SK-N-SH treated with all-trans-retinoic acid at 6 μM for 48 hours (cell line): ENCODE results near the gene SYNDIG1.

ENCODE experiments used
- BACH2 ChIP-seq: fragments of 250-450 bp; sonication (Bioruptor Pico); IDR thresholded peaks from 2 replicates; pipeline ENCODE4 v1.9.0; 2021; ENCODE audit warnings: mild to moderate bottlenecking, borderline replicate concordance
- CREB5 ChIP-seq: fragments of 250-450 bp; sonication (Bioruptor Pico); IDR thresholded peaks from 2 replicates; pipeline ENCODE4 v1.5.1; 2020; ENCODE audit warnings: low read depth, mild to moderate bottlenecking, moderate library complexity
- ESRRG ChIP-seq: fragments of 250-450 bp; sonication (Bioruptor Pico); IDR thresholded peaks from 2 replicates; pipeline ENCODE4 v1.6.1; 2021; ENCODE audit warnings: mild to moderate bottlenecking
- ISL1 ChIP-seq: fragments of 250-450 bp; sonication (Bioruptor Pico); IDR thresholded peaks from 2 replicates; pipeline ENCODE4 v2.1.2; 2022; ENCODE audit warnings: mild to moderate bottlenecking, moderate library complexity
- PATZ1 ChIP-seq: fragments of 250-450 bp; sonication (Bioruptor Pico); IDR thresholded peaks from 2 replicates; pipeline ENCODE4 v1.8.0; 2020; ENCODE audit warnings: mild to moderate bottlenecking, moderate library complexity, borderline replicate concordance
- RARB ChIP-seq: fragments of 250-450 bp; sonication (Bioruptor Pico); IDR thresholded peaks from 2 replicates; pipeline ENCODE4 v1.8.0; 2021; ENCODE audit warnings: mild to moderate bottlenecking, moderate library complexity
- TOX ChIP-seq: fragments of 250-450 bp; sonication (Bioruptor Pico); IDR thresholded peaks from 2 replicates; pipeline ENCODE4 v1.8.0; 2021; ENCODE audit warnings: mild to moderate bottlenecking, moderate library complexity, borderline replicate concordance
- ZFP3 ChIP-seq: fragments of 250-450 bp; sonication (Bioruptor Pico); IDR thresholded peaks from 2 replicates; pipeline ENCODE4 v1.5.0; 2020; ENCODE audit warnings: mild to moderate bottlenecking, moderate library complexity
- ZNF565 ChIP-seq: fragments of 450-650 bp; formaldehyde crosslinking; conservative IDR thresholded peaks from 2 replicates; pipeline ENCODE4 v1.5.0; 2020; ENCODE audit warnings: low read depth, mild to moderate bottlenecking, moderate library complexity

GRCh38 chr20:24436160-24436559, 33.3 kb upstream of the SYNDIG1 start:
- TF ChIP-seq PATZ1 (CRISPR knock-in tag) = no peak
- TF ChIP-seq TOX (CRISPR knock-in tag) = no peak
- TF ChIP-seq ISL1 (CRISPR knock-in tag) = no peak
- TF ChIP-seq ZNF565 = no peak
- TF ChIP-seq BACH2 (CRISPR knock-in tag) = no peak
- no peak for TF ChIP-seq ZFP3 (CRISPR knock-in tag)
- TF ChIP-seq ESRRG (CRISPR knock-in tag) = no peak
- no peak for TF ChIP-seq CREB5 (CRISPR knock-in tag)
- no peak for TF ChIP-seq RARB (CRISPR knock-in tag)
